HEK293T (cell line): ENCODE data around the gene STK40.

Experiments
- CTCF ChIA-PET: fragments of 350-600 bp; formaldehyde crosslinking; extraction: SDS; loops from one replicate; lab custom pipeline; 2021; ENCODE audit warnings: antibody characterized with exemption, inconsistent platforms; lab: Yijun Ruan, JAX
- POLR2A ChIA-PET: fragments of 350-600 bp; formaldehyde crosslinking; extraction: SDS; loops from one replicate; lab custom pipeline; 2020; ENCODE audit warnings: antibody characterized with exemption, inconsistent platforms; lab: Yijun Ruan, JAX
- DNase-seq: peaks from one replicate; pipeline ENCODE4 v3.0.0; 2012; ENCODE audit warnings: mixed read lengths; ENCODE audit errors: extremely low spot score
- ARNT ChIP-seq: fragments of 450-650 bp; IDR thresholded peaks from 2 replicates; pipeline ENCODE4 v1.6.1; 2017; ENCODE audit warnings: mild to moderate bottlenecking
- BHLHE40 ChIP-seq: fragments of 450-650 bp; IDR thresholded peaks from 2 replicates; pipeline ENCODE4 v1.6.1; 2016; ENCODE audit warnings: mild to moderate bottlenecking, moderate library complexity, borderline replicate concordance
- CTBP1 ChIP-seq: fragments of 450-650 bp; IDR thresholded peaks from 2 replicates; pipeline ENCODE4 v1.6.1; 2016; ENCODE audit warnings: borderline replicate concordance
- ELF4 ChIP-seq: fragments of 450-650 bp; IDR thresholded peaks from 2 replicates; pipeline ENCODE4 v1.6.1; 2017; ENCODE audit warnings: antibody characterized with exemption
- FOXA1 ChIP-seq: fragments of 450-650 bp; IDR thresholded peaks from 2 replicates; pipeline ENCODE4 v1.6.1; 2016; ENCODE audit warnings: mild to moderate bottlenecking
- FOXK2 ChIP-seq: fragments of 450-650 bp; IDR thresholded peaks from 2 replicates; pipeline ENCODE4 v1.6.1; 2016; ENCODE audit warnings: mild to moderate bottlenecking
- FOXM1 ChIP-seq: fragments of 450-650 bp; IDR thresholded peaks from 2 replicates; pipeline ENCODE4 v1.6.1; 2017; ENCODE audit warnings: mild to moderate bottlenecking, borderline replicate concordance
- HDGF ChIP-seq: fragments of 450-650 bp; IDR thresholded peaks from 2 replicates; pipeline ENCODE4 v1.6.1; 2017; ENCODE audit warnings: antibody characterized with exemption, borderline replicate concordance
- L3MBTL2 ChIP-seq: fragments of 450-650 bp; conservative IDR thresholded peaks from 2 replicates; pipeline ENCODE4 v1.6.1; 2016; ENCODE audit warnings: mild to moderate bottlenecking
- LEF1 ChIP-seq: fragments of 450-650 bp; IDR thresholded peaks from 2 replicates; pipeline ENCODE4 v1.6.1; 2017; ENCODE audit warnings: mild to moderate bottlenecking, borderline replicate concordance
- NFRKB ChIP-seq: fragments of 450-650 bp; IDR thresholded peaks from 2 replicates; pipeline ENCODE4 v1.6.1; 2016; ENCODE audit warnings: mild to moderate bottlenecking, moderate library complexity
- SP1 ChIP-seq: fragments of 450-650 bp; IDR thresholded peaks from 2 replicates; pipeline ENCODE4 v1.6.1; 2017
- SUZ12 ChIP-seq: fragments of 450-650 bp; IDR thresholded peaks from 2 replicates; pipeline ENCODE4 v1.6.1; 2016; ENCODE audit warnings: mild to moderate bottlenecking
- TARDBP ChIP-seq: fragments of 450-650 bp; IDR thresholded peaks from 2 replicates; pipeline ENCODE4 v1.6.1; 2016
- ZNF384 ChIP-seq: fragments of 450-650 bp; IDR thresholded peaks from 2 replicates; pipeline ENCODE4 v1.6.1; 2016
- TF ChIP-seq, protein P1 (sequence below): fragments of 450-650 bp; IDR thresholded peaks from 2 replicates; pipeline ENCODE4 v1.6.1; 2016

The STK40 gene

DNA sequence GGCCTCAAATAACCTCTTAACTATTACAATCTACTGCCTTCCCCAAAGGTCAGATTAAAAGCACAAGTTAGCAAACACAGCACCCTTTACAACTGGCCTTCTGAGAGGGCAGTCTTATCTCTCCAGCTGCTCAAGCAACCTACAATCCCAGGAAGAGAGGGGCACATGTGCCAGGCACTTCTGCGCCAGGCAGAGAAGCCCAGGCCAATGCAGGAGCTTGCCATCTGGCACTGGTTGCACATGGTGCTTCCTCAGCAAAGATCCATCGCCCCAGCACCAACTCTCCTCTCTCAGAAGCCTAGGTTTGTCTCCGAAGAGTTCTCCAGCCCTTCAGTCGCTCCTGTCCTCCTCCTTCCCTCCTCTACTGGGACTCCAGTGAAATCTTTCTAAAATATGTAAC, 2.5 kb downstream of the STK40 start:
- ChIA-PET CTCF (no interaction called here), POLR2A (interaction anchor here (1.0 to 1.2 kb wide), 2 partner anchors 14 to 81 kb away, joined by 3 read pairs; partner anchors contain the start of genes LSM10 and MRPS15)
- no peak for DNase-seq
- no peak for TF ChIP-seq FOXA1
- no peak for TF ChIP-seq ELF4
- TF ChIP-seq SP1: no peak

DNA sequence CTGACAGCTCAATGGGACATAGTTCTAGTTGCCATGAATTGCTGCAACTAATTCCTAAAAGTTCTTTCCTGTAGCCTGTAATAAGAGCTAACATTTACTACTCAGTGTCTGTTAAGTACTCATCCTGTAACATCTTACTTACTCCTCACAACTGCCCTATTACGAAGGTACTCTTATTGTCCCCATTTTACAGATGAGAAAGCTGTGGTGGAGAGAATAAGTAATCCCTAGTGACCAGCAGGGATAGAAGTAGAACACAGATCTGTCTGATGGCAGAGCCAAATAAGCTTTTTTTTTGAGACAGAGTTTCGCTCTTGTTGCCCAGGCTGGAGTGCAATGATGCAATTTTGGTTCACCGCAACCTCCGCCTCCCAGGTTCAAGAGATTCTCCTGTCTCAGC, 3.1 kb downstream of the STK40 start:
- ChIA-PET CTCF (no interaction called here), POLR2A (interaction anchor here (1.2 kb wide), 1 partner anchor 82 kb away, joined by 3 read pairs; the partner anchor contains the start of gene MRPS15)
- DNase-seq: no peak
- TF ChIP-seq, protein P1, sequence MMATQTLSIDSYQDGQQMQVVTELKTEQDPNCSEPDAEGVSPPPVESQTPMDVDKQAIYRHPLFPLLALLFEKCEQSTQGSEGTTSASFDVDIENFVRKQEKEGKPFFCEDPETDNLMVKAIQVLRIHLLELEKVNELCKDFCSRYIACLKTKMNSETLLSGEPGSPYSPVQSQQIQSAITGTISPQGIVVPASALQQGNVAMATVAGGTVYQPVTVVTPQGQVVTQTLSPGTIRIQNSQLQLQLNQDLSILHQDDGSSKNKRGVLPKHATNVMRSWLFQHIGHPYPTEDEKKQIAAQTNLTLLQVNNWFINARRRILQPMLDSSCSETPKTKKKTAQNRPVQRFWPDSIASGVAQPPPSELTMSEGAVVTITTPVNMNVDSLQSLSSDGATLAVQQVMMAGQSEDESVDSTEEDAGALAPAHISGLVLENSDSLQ: no peak
- TF ChIP-seq SP1: no peak
- no peak for TF ChIP-seq NFRKB
- TF ChIP-seq ELF4: no peak
- TF ChIP-seq BHLHE40: no peak
- no peak for TF ChIP-seq SUZ12
- no peak for TF ChIP-seq TARDBP
- TF ChIP-seq CTBP1: no peak
- no peak for TF ChIP-seq FOXK2
- no peak for TF ChIP-seq LEF1
- no peak for TF ChIP-seq ARNT
- no peak for TF ChIP-seq HDGF
- no peak for TF ChIP-seq FOXM1
- TF ChIP-seq ZNF384: no peak
- TF ChIP-seq FOXA1: no peak
- TF ChIP-seq L3MBTL2: no peak

DNA sequence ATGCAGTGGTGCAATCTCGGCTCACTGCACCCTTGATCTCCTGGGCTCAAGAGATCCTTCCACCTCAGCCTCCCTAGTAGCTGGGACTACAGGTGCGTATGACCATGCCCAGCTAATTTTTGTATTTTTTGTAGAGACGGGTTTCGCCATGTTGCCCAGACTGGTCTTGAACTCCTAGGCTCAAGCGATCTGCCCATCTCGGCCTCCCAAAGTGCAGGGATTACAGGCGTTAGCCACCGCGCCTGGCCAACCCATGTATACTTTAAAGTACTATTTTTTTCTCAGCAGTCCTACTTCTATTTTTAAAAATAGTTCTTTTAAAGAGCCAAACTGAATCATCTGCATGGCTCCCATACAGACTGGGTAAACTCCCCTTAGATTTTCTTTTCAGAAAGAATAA, 3.5 kb downstream of the STK40 start:
- no peak for TF ChIP-seq SUZ12
- no peak for TF ChIP-seq HDGF
- no peak for TF ChIP-seq TARDBP
- TF ChIP-seq CTBP1: no peak
- TF ChIP-seq LEF1: no peak
- TF ChIP-seq ZNF384: no peak
- TF ChIP-seq FOXK2: no peak
- TF ChIP-seq SP1: no peak
- no peak for TF ChIP-seq NFRKB
- no peak for TF ChIP-seq ELF4
- TF ChIP-seq L3MBTL2: no peak
- TF ChIP-seq BHLHE40: no peak
- no peak for TF ChIP-seq FOXA1
- no peak for TF ChIP-seq ARNT
- TF ChIP-seq, protein P1: no peak
- TF ChIP-seq FOXM1: no peak
- DNase-seq: no peak
- ChIA-PET POLR2A (interaction anchor here (1.2 kb wide), 1 partner anchor 82 kb away, joined by 3 read pairs; the partner anchor contains the start of gene MRPS15), CTCF (interaction anchor here (0.6 kb wide), 1 partner anchor 11 kb away, joined by 5 read pairs; no protein-coding TSS in a partner anchor)

DNA sequence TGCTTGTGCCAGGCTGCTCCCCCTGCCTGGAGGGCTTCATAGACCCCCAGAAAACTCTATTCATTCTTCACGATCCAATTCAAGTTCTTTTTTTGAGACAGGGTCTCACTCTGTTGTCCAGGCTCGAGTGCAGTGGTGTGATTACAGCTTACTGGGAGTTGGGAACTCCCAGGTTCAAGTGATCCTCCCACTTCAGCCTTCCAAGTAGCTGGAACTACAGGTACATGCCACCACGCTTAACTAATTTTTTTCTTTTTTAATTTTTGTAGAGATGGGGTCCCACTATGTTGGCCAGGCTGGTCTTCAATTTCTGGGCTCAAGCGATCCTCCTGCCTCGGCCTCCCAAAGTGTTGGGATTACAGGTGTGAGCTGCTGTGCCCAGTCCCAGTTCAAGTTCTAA, 4.3 kb downstream of the STK40 start:
- POLR2A ChIA-PET: interaction anchor here (1.5 kb wide), 1 partner anchor 16 kb away, joined by 4 read pairs; the partner anchor contains the start of gene LSM10
- no peak for DNase-seq
- CTCF ChIA-PET: interaction anchor here (0.6 kb wide), 1 partner anchor 11 kb away, joined by 5 read pairs; no protein-coding TSS in a partner anchor
- no peak for TF ChIP-seq NFRKB
- no peak for TF ChIP-seq ARNT
- no peak for TF ChIP-seq SUZ12
- TF ChIP-seq FOXM1: no peak
- no peak for TF ChIP-seq ZNF384
- TF ChIP-seq HDGF: no peak
- no peak for TF ChIP-seq SP1
- no peak for TF ChIP-seq L3MBTL2
- TF ChIP-seq FOXK2: no peak
- TF ChIP-seq BHLHE40: no peak
- TF ChIP-seq, protein P1: no peak

DNA sequence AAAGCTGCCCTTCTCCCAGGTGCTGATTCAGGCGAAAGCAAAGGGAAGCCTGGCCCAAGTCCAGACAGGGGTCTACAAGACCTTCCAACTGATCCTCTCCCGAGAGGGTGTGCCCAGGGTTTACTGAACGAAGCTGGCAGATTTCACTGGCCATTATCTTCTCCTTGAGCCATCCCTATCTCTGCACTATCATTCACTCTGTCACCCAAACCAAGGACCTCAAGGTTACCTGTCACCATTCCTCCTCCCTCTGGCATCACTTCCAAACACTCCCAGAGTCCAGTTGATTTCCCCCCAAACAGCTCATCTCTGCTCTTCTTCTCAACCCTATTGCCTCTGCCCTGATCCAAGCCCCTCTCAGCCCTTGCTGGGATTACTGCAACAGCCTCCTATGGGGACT, 4.9 kb downstream of the STK40 start:
- ChIA-PET POLR2A (interaction anchor here (1.5 kb wide), 1 partner anchor 17 kb away, joined by 4 read pairs; the partner anchor contains the start of gene LSM10), CTCF (no interaction called here)
- no peak for DNase-seq
- no peak for TF ChIP-seq SP1
- TF ChIP-seq, protein P1: no peak
- no peak for TF ChIP-seq BHLHE40
- TF ChIP-seq HDGF: no peak
- no peak for TF ChIP-seq L3MBTL2
- no peak for TF ChIP-seq LEF1
- TF ChIP-seq SUZ12: no peak
- TF ChIP-seq FOXK2: no peak
- no peak for TF ChIP-seq NFRKB
